WI38 (cell line): ENCODE data around the gene SCN8A.

Experiments
- H3K4me3 ChIP-seq: 2 replicates; pipeline ENCODE4 v1.5.1; 2011; ENCODE audit warnings: low read depth, mild to moderate bottlenecking, control low read depth, low read length
- CTCF ChIP-seq: IDR thresholded peaks from 2 replicates; pipeline ENCODE4 v1.5.1; 2012; ENCODE audit warnings: low read depth, mild to moderate bottlenecking, control low read depth, low read length

The SCN8A gene

GRCh38 chr12:51626115-51626514 is 35.1 kb downstream of the SCN8A start:
- TF ChIP-seq CTCF: no peak
- no peak overlapping the region for H3K4me3 ChIP-seq

- no peak overlapping the region for H3K4me3 ChIP-seq
- no peak for TF ChIP-seq CTCF
Measured at GRCh38 chr12:51626629-51627028, 35.6 kb downstream of the SCN8A start.

GRCh38 chr12:51630256-51630880 is 39.3 kb downstream of the SCN8A start:
- no peak for TF ChIP-seq CTCF
- no peak overlapping the region for H3K4me3 ChIP-seq

GRCh38 chr12:51630986-51631385 is 40.0 kb downstream of the SCN8A start:
- H3K4me3 ChIP-seq: no peak overlapping the region
- no peak for TF ChIP-seq CTCF

- H3K4me3 ChIP-seq: no peak overlapping the region
- TF ChIP-seq CTCF: no peak
Measured at GRCh38 chr12:51631591-51631990, 40.6 kb downstream of the SCN8A start.

- TF ChIP-seq CTCF: no peak
- no peak overlapping the region for H3K4me3 ChIP-seq
Measured at GRCh38 chr12:51632623-51633022, 41.6 kb downstream of the SCN8A start.

GRCh38 chr12:51635346-51635745 is 44.3 kb downstream of the SCN8A start:
- no peak overlapping the region for H3K4me3 ChIP-seq
- no peak for TF ChIP-seq CTCF
